GM12878 (cell line): ENCODE results near the gene SOCS6.

Source experiments
- BCL11A ChIP-seq: IDR thresholded peaks from 2 replicates; pipeline ENCODE4 v1.6.1; 2011; ENCODE audit warnings: low read depth, low read length
- CBFB ChIP-seq: IDR thresholded peaks from 2 replicates; pipeline ENCODE4 v1.6.1; 2016; ENCODE audit warnings: antibody characterized with exemption, low read depth
- DPF2 ChIP-seq: fragments of 450-650 bp; IDR thresholded peaks from 2 replicates; pipeline ENCODE4 v1.6.1; 2017; ENCODE audit warnings: mild to moderate bottlenecking
- EGR1 ChIP-seq, 2 experiments: IDR thresholded peaks; 1 replicate in 1 of 2; 2 replicates in 1 of 2; pipeline ENCODE4 v1.6.1; 2011 to 2012; ENCODE audit warnings: low read depth in 2 of 2, low read length in 2 of 2, borderline replicate concordance in 1 of 2, mild to moderate bottlenecking in 1 of 2, moderate library complexity in 1 of 2
- EP300 ChIP-seq, 2 experiments: fragments of 150-350 bp in 1 of 2; IDR thresholded peaks; 2 replicates each; pipeline ENCODE4 v1.6.1; 2011 to 2012; ENCODE audit warnings: low read depth in 2 of 2, low read length in 2 of 2, borderline replicate concordance in 1 of 2, improper control_type of control experiment in 1 of 2, inconsistent platforms in 1 of 2; ENCODE audit not compliant: control insufficient read depth in 1 of 2
- EZH2 ChIP-seq: IDR thresholded peaks from 2 replicates; pipeline ENCODE4 v1.6.1; 2012; ENCODE audit warnings: low read depth, mild to moderate bottlenecking, control low read depth, inconsistent platforms, low read length, borderline replicate concordance; ENCODE audit not compliant: control insufficient read depth
- FOS ChIP-seq: IDR thresholded peaks from 3 replicates; pipeline ENCODE4 v1.6.1; 2011; ENCODE audit warnings: borderline replicate concordance; ENCODE audit not compliant: insufficient read length; ENCODE audit errors: extremely low read depth
- MEF2A ChIP-seq: IDR thresholded peaks from 2 replicates; pipeline ENCODE4 v1.6.1; 2011; ENCODE audit warnings: low read depth, mild to moderate bottlenecking, low read length, moderate library complexity; ENCODE audit not compliant: insufficient read depth
- MYC ChIP-seq: IDR thresholded peaks from 2 replicates; pipeline ENCODE4 v1.6.1; 2011; ENCODE audit warnings: mild to moderate bottlenecking, low read length, moderate library complexity, inconsistent platforms; ENCODE audit not compliant: insufficient read depth, insufficient replicate concordance, insufficient read length, severe bottlenecking
- RFX5 ChIP-seq: IDR thresholded peaks from 2 replicates; pipeline ENCODE4 v1.6.1; 2011; ENCODE audit warnings: low read depth, low read length, improper control_type of control experiment
- SREBF1 ChIP-seq: IDR thresholded peaks from 2 replicates; pipeline ENCODE4 v1.6.1; 2012; ENCODE audit warnings: mild to moderate bottlenecking, low read length
- TF ChIP-seq, protein P1 (sequence below): IDR thresholded peaks from 2 replicates; pipeline ENCODE4 v1.6.1; 2011; ENCODE audit warnings: borderline replicate concordance, low read depth, mild to moderate bottlenecking, moderate library complexity, mixed read lengths, low read length; ENCODE audit not compliant: insufficient read depth; ENCODE audit errors: extremely low read length
- TF ChIP-seq, protein P2 (sequence below): fragments of 450-650 bp; formaldehyde crosslinking; IDR thresholded peaks from 2 replicates; pipeline ENCODE4 v1.4.0; 2020; ENCODE audit warnings: mild to moderate bottlenecking, moderate library complexity
- TF ChIP-seq, protein P3 (sequence below), 3 experiments: IDR thresholded peaks in 2 of 3; conservative IDR thresholded peaks in 1 of 3; 2 replicates each; pipeline ENCODE4 v1.5.1; 2011; ENCODE audit warnings: low read depth in 3 of 3, low read length in 3 of 3, mild to moderate bottlenecking in 3 of 3, control low read depth in 2 of 3, moderate library complexity in 2 of 3, inconsistent platforms in 1 of 3, mixed read lengths in 1 of 3; ENCODE audit not compliant: control insufficient read depth in 2 of 3, insufficient read depth in 1 of 3; ENCODE audit errors: extremely low read depth in 1 of 3

DNA sequence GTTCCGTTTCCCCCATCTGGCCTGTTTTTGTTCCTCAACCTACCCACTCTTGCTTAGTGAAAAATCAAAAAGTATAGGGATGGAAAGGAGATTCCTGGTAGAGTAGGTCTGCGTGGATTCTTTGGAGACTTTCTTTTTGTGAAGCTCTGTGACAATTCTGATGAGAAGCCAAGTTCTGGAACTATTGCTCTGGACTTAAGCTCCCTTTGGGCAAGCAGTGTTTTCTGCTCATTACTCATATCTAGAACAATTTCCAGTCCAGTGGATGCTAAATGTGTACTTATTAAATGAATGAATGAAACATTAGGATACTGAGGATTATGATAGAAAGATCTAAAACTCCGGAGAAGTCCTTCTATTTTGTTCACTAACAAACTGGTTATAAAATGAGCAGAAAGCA lies 76.5 kb downstream of the SOCS6 start:
- TF ChIP-seq FOS (no peak), RFX5 (no peak), MYC (no peak), DPF2 (no peak), EP300 (IDR thresholded peaks at IDR 0.05; ENCODE audit: borderline replicate concordance in 1 of 2, control insufficient read depth in 1 of 2, low read depth in 2 of 2, low read length in 2 of 2) (no peak), MEF2A (no peak), EZH2 (no peak), BCL11A (no peak), EGR1 (IDR thresholded peaks at IDR 0.05; ENCODE audit: borderline replicate concordance in 1 of 2, low read depth in 2 of 2, low read length in 2 of 2) (no peak), CBFB (no peak), SREBF1 (no peak)
- TF ChIP-seq, protein P1, sequence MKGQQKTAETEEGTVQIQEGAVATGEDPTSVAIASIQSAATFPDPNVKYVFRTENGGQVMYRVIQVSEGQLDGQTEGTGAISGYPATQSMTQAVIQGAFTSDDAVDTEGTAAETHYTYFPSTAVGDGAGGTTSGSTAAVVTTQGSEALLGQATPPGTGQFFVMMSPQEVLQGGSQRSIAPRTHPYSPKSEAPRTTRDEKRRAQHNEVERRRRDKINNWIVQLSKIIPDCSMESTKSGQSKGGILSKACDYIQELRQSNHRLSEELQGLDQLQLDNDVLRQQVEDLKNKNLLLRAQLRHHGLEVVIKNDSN: no peak
- TF ChIP-seq, protein P2, sequence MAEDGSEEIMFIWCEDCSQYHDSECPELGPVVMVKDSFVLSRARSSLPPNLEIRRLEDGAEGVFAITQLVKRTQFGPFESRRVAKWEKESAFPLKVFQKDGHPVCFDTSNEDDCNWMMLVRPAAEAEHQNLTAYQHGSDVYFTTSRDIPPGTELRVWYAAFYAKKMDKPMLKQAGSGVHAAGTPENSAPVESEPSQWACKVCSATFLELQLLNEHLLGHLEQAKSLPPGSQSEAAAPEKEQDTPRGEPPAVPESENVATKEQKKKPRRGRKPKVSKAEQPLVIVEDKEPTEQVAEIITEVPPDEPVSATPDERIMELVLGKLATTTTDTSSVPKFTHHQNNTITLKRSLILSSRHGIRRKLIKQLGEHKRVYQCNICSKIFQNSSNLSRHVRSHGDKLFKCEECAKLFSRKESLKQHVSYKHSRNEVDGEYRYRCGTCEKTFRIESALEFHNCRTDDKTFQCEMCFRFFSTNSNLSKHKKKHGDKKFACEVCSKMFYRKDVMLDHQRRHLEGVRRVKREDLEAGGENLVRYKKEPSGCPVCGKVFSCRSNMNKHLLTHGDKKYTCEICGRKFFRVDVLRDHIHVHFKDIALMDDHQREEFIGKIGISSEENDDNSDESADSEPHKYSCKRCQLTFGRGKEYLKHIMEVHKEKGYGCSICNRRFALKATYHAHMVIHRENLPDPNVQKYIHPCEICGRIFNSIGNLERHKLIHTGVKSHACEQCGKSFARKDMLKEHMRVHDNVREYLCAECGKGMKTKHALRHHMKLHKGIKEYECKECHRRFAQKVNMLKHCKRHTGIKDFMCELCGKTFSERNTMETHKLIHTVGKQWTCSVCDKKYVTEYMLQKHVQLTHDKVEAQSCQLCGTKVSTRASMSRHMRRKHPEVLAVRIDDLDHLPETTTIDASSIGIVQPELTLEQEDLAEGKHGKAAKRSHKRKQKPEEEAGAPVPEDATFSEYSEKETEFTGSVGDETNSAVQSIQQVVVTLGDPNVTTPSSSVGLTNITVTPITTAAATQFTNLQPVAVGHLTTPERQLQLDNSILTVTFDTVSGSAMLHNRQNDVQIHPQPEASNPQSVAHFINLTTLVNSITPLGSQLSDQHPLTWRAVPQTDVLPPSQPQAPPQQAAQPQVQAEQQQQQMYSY: no peak
- TF ChIP-seq, protein P3, sequence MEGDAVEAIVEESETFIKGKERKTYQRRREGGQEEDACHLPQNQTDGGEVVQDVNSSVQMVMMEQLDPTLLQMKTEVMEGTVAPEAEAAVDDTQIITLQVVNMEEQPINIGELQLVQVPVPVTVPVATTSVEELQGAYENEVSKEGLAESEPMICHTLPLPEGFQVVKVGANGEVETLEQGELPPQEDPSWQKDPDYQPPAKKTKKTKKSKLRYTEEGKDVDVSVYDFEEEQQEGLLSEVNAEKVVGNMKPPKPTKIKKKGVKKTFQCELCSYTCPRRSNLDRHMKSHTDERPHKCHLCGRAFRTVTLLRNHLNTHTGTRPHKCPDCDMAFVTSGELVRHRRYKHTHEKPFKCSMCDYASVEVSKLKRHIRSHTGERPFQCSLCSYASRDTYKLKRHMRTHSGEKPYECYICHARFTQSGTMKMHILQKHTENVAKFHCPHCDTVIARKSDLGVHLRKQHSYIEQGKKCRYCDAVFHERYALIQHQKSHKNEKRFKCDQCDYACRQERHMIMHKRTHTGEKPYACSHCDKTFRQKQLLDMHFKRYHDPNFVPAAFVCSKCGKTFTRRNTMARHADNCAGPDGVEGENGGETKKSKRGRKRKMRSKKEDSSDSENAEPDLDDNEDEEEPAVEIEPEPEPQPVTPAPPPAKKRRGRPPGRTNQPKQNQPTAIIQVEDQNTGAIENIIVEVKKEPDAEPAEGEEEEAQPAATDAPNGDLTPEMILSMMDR (IDR thresholded peaks at IDR 0.05 in 2 of 3, conservative IDR thresholded peaks at IDR 0.05 in 1 of 3; ENCODE audit: control insufficient read depth in 2 of 3, extremely low read depth in 1 of 3, insufficient read depth in 1 of 3, low read depth in 3 of 3, low read length in 3 of 3): no peak
